ENCODE results near the gene EIF2S1. TPM values are rescaled to one million over a fixed set of nuclear protein-coding genes. Genes with fewer than 3 reads are reported as not detected.
"Not testable (repeated sequence)": the region's sequence is repeated elsewhere in the genome, so short reads cannot be mapped to it uniquely, and the experiment has no call there.

The EIF2S1 gene
- total and polyA plus RNA-seq, 10 donors: 13.9 to 68.6 (median 52.0) TPM

- intact Hi-C loops (cut with DNase I; ENCODE audit: low total_unique reads): no loop called here
- Histone ChIP-seq H3K27me3 (replicated peaks in 1 of 7) (no peaks in the 10 kb centered on the region), H3K36me3 (peaks cover 0 to 92% (median 28%) of the 10 kb centered on the region in 6 donors), H3K9me3 (no peaks in the 10 kb centered on the region), H3K4me1 (no peaks in the 10 kb centered on the region), H3K27ac (no peak overlapping the region), H3K4me3 (no peak overlapping the region)
- TF ChIP-seq, protein P1, sequence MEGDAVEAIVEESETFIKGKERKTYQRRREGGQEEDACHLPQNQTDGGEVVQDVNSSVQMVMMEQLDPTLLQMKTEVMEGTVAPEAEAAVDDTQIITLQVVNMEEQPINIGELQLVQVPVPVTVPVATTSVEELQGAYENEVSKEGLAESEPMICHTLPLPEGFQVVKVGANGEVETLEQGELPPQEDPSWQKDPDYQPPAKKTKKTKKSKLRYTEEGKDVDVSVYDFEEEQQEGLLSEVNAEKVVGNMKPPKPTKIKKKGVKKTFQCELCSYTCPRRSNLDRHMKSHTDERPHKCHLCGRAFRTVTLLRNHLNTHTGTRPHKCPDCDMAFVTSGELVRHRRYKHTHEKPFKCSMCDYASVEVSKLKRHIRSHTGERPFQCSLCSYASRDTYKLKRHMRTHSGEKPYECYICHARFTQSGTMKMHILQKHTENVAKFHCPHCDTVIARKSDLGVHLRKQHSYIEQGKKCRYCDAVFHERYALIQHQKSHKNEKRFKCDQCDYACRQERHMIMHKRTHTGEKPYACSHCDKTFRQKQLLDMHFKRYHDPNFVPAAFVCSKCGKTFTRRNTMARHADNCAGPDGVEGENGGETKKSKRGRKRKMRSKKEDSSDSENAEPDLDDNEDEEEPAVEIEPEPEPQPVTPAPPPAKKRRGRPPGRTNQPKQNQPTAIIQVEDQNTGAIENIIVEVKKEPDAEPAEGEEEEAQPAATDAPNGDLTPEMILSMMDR (IDR thresholded peaks at IDR 0.05 in 8 of 11, conservative IDR thresholded peaks at IDR 0.05 in 3 of 11): no peak
- TF ChIP-seq POLR2AphosphoS5 (IDR thresholded peaks at IDR 0.05) (no peak), POLR2A (IDR thresholded peaks at IDR 0.05) (no peak)
- DNase-seq: no peak
Measured at GRCh38 chr14:67319142-67319541, 41.0 kb upstream of the EIF2S1 start.

GRCh38 chr14:67329666-67330065, 30.5 kb upstream of the EIF2S1 start:
- H3K4me1 ChIP-seq; H3K4me3 ChIP-seq; H3K27me3 ChIP-seq (replicated peaks in 1 of 7); H3K9me3 ChIP-seq; H3K27ac ChIP-seq; intact Hi-C loops (cut with DNase I; ENCODE audit: low total_unique reads); DNase-seq: not testable (repeated sequence)
- peaks cover 3 to 88% (median 30%) of the 10 kb centered on the region in 6 donors for H3K36me3 ChIP-seq
- WGBS, 5 donors: 96 to 98% (median 98%) methylated on average over 4 of the region's 4 CpGs

DNA sequence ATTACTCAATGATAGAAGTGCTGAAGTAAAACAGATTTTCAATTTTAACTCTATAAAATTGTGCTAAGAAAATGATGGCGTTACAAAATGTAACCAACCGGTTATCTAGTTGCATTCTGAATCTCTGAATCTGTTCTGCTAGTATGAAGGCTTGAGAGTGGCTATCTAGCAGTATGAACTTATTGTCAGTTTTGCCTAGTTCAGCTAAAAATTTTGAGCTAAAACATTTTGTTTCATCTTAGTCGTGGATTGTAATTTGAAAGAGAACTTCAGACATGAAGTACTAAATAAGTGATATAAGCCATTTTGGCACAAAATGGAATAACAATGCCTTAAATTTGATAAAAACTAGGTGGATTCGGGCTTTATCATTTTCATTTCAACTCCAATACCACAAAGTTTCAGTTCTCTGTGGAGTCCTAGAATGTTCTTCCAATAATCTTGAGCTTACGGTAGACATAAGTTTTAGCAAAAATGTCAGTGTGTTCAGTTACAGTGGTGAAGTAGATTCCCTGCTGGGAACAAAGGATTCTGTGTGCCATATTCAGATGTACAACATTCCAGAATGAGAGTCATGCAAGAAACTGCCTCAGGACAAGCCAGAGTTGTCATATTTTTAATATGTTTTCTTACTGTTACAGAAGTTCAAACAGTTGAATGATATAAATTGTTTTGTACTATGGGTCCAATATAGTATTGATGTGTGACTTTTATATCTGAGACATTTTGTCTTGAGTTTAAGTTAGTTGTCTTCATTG, 28.6 kb upstream of the EIF2S1 start:
- Histone ChIP-seq H3K4me1 (no peaks in the 10 kb centered on the region), H3K36me3 (peaks cover 3 to 91% (median 37%) of the 10 kb centered on the region in 6 donors)
- intact Hi-C loops (cut with DNase I; ENCODE audit: low total_unique reads): no loop called here

GRCh38 chr14:67332468-67332867, 27.7 kb upstream of the EIF2S1 start:
- Histone ChIP-seq H3K4me1 (no peaks in the 10 kb centered on the region), H3K4me3 (no peak overlapping the region), H3K9me3 (no peaks in the 10 kb centered on the region), H3K27ac (no peak overlapping the region), H3K27me3 (replicated peaks in 1 of 7) (no peaks in the 10 kb centered on the region), H3K36me3 (peaks cover 3 to 91% (median 46%) of the 10 kb centered on the region in 6 donors)
- no peak for TF ChIP-seq POLR2A (IDR thresholded peaks at IDR 0.05)
- TF ChIP-seq, protein P1 (IDR thresholded peaks at IDR 0.05 in 8 of 11, conservative IDR thresholded peaks at IDR 0.05 in 3 of 11): no peak
- TF ChIP-seq POLR2AphosphoS5 (IDR thresholded peaks at IDR 0.05): no peak
- 93 to 97% (median 95%) methylated on average over 5 of the region's 5 CpGs for WGBS, 5 donors
- DNase-seq: no peak
- intact Hi-C loops (cut with DNase I; ENCODE audit: low total_unique reads): no loop called here

More for the DNA sequence above, 28.6 kb upstream of the EIF2S1 start:
- DNase-seq: no peak
- no peak overlapping the region for H3K4me3 ChIP-seq
- no peak overlapping the region for H3K27ac ChIP-seq
- no peaks in the 10 kb centered on the region for H3K9me3 ChIP-seq
- WGBS, 5 donors: 90 to 95% (median 94%) methylated on average over 5 of the region's 5 CpGs
- H3K27me3 ChIP-seq (replicated peaks in 1 of 7): no peaks in the 10 kb centered on the region
- TF ChIP-seq POLR2A (IDR thresholded peaks at IDR 0.05) (no peak), POLR2AphosphoS5 (IDR thresholded peaks at IDR 0.05) (no peak)
- TF ChIP-seq, protein P1 (IDR thresholded peaks at IDR 0.05 in 8 of 11, conservative IDR thresholded peaks at IDR 0.05 in 3 of 11): no peak

All from spleen (tissue), 11 donors.